K562 (cell line): ENCODE results near the gene TINCR. TPM values are rescaled to one million over a fixed set of nuclear protein-coding genes. Genes with fewer than 3 reads are reported as not detected.

Source experiments
- ELK1 ChIP-seq: sonication (generic); formaldehyde crosslinking; IDR thresholded peaks from 2 replicates; pipeline ENCODE4 v1.8.1; 2022; ENCODE audit warnings: missing genetic modification reagents
- FOXM1 ChIP-seq, 2 experiments: fragments of 450-650 bp in 1 of 2; sonication (generic) in 1 of 2; formaldehyde crosslinking in 1 of 2; IDR thresholded peaks; 2 replicates each; pipeline versions ENCODE4 v1.6.1 to v1.9.0; 2017 to 2022; ENCODE audit warnings: low read depth in 2 of 2, mild to moderate bottlenecking in 2 of 2, missing genetic modification reagents in 1 of 2, moderate library complexity in 1 of 2
- NR1H2 ChIP-seq: sonication (generic); formaldehyde crosslinking; IDR thresholded peaks from 2 replicates; pipeline ENCODE4 v1.4.0; 2020; ENCODE audit warnings: mild to moderate bottlenecking, missing genetic modification reagents
- PKNOX1 ChIP-seq: fragments of 450-650 bp; IDR thresholded peaks from 2 replicates; pipeline ENCODE4 v1.6.1; 2016
- ZBTB1 ChIP-seq: sonication (generic); formaldehyde crosslinking; IDR thresholded peaks from 2 replicates; pipeline ENCODE4 v1.8.1; 2023; ENCODE audit warnings: missing genetic modification reagents, low read depth, mild to moderate bottlenecking, borderline replicate concordance
- ZNF184 ChIP-seq: sonication (generic); formaldehyde crosslinking; IDR thresholded peaks from 2 replicates; pipeline ENCODE4 v1.5.0; 2020; ENCODE audit warnings: missing genetic modification reagents
- polyA plus RNA-seq, 8 experiments: library from polyadenylated mRNA; depleted of rRNA in 4 of 8; stranded (reverse) in 5 of 8; unstranded in 3 of 8; fragments of >200 nt; fragmentation: Nextera tagmentation in 2 of 8; fragmentation: Illumina TruSeq in 1 of 8; extraction: Ambion mirVana in 2 of 8; extraction: Trizol in 1 of 8; gene quantifications; 2 replicates each; pipeline versions ENCODE4 v1.2.1 to v1.2.3, GENCODE V29; 2011 to 2014; ENCODE audit warnings: inconsistent platforms in 1 of 8, missing spikeins in 1 of 8
- total RNA-seq, 7 experiments: library from RNA; depleted of rRNA in 6 of 7; stranded (reverse); fragments of >200 nt in 6 of 7; fragmentation: Illumina TruSeq in 2 of 7; extraction: Trizol in 2 of 7; gene quantifications; 2 replicates each; pipeline versions ENCODE4 v1.2.1 to v1.2.3, GENCODE V29; 2011 to 2021; ENCODE audit warnings: low replicate concordance in 1 of 7
- TF ChIP-seq, protein P1 (sequence below): fragments of 200-600 bp; sonication (generic); IDR thresholded peaks from one replicate; pipeline ENCODE4 v1.6.1; 2012; ENCODE audit warnings: mild to moderate bottlenecking, low read depth, low read length, inconsistent platforms
- TF ChIP-seq, protein P2 (sequence below): sonication (generic); formaldehyde crosslinking; IDR thresholded peaks from 2 replicates; pipeline ENCODE4 v1.8.0; 2023; ENCODE audit warnings: mild to moderate bottlenecking, missing genetic modification reagents

The TINCR gene
- total and polyA plus RNA-seq, 9 of the 15 experiments (the other 6 are each of a cell fraction or from before 2014, with no cell fraction given) = 0.03 to 0.24 (median 0.09) TPM; not detected in 1

DNA sequence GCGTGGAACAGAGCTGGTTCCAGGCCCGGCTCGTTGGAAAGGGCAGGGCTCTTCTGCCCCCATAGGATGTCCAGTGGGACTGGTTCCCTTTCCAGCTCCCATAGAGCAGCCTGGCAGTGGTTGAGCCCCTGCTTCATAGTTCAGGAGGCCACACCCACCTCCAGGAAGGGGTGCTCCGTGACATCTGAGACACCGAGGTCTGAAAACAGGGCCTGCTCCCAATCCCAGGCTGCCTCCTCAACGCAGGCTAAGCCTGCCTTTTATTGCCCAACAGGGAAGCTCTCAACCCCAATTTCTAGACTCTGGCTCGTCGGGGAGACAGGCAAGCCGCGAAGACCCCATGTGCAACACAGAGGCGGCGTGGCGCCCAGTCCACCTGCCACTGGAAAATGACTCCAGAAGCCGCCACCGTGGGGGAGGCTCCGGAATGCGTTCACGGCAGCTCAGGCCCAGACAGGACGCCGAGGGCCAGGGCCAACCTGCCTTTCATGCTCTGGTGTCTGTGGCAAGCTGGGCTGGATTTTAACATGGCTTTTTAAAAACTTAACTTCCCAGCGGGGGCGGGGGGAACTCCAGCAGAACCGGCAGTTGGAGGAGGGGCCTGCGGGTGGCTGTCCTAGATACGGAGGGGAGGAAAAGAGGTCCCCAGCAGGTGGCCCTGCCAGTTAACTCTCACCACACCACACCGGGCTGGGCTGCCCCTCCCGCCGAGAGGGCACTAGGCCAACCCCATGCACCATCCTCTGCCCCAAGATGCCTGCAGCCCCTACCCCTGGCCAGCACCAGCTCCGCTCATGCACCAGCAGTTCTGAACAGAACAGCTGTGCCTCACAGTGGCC is 17.9 kb upstream of the TINCR start (continued):
- TF ChIP-seq, protein P1, sequence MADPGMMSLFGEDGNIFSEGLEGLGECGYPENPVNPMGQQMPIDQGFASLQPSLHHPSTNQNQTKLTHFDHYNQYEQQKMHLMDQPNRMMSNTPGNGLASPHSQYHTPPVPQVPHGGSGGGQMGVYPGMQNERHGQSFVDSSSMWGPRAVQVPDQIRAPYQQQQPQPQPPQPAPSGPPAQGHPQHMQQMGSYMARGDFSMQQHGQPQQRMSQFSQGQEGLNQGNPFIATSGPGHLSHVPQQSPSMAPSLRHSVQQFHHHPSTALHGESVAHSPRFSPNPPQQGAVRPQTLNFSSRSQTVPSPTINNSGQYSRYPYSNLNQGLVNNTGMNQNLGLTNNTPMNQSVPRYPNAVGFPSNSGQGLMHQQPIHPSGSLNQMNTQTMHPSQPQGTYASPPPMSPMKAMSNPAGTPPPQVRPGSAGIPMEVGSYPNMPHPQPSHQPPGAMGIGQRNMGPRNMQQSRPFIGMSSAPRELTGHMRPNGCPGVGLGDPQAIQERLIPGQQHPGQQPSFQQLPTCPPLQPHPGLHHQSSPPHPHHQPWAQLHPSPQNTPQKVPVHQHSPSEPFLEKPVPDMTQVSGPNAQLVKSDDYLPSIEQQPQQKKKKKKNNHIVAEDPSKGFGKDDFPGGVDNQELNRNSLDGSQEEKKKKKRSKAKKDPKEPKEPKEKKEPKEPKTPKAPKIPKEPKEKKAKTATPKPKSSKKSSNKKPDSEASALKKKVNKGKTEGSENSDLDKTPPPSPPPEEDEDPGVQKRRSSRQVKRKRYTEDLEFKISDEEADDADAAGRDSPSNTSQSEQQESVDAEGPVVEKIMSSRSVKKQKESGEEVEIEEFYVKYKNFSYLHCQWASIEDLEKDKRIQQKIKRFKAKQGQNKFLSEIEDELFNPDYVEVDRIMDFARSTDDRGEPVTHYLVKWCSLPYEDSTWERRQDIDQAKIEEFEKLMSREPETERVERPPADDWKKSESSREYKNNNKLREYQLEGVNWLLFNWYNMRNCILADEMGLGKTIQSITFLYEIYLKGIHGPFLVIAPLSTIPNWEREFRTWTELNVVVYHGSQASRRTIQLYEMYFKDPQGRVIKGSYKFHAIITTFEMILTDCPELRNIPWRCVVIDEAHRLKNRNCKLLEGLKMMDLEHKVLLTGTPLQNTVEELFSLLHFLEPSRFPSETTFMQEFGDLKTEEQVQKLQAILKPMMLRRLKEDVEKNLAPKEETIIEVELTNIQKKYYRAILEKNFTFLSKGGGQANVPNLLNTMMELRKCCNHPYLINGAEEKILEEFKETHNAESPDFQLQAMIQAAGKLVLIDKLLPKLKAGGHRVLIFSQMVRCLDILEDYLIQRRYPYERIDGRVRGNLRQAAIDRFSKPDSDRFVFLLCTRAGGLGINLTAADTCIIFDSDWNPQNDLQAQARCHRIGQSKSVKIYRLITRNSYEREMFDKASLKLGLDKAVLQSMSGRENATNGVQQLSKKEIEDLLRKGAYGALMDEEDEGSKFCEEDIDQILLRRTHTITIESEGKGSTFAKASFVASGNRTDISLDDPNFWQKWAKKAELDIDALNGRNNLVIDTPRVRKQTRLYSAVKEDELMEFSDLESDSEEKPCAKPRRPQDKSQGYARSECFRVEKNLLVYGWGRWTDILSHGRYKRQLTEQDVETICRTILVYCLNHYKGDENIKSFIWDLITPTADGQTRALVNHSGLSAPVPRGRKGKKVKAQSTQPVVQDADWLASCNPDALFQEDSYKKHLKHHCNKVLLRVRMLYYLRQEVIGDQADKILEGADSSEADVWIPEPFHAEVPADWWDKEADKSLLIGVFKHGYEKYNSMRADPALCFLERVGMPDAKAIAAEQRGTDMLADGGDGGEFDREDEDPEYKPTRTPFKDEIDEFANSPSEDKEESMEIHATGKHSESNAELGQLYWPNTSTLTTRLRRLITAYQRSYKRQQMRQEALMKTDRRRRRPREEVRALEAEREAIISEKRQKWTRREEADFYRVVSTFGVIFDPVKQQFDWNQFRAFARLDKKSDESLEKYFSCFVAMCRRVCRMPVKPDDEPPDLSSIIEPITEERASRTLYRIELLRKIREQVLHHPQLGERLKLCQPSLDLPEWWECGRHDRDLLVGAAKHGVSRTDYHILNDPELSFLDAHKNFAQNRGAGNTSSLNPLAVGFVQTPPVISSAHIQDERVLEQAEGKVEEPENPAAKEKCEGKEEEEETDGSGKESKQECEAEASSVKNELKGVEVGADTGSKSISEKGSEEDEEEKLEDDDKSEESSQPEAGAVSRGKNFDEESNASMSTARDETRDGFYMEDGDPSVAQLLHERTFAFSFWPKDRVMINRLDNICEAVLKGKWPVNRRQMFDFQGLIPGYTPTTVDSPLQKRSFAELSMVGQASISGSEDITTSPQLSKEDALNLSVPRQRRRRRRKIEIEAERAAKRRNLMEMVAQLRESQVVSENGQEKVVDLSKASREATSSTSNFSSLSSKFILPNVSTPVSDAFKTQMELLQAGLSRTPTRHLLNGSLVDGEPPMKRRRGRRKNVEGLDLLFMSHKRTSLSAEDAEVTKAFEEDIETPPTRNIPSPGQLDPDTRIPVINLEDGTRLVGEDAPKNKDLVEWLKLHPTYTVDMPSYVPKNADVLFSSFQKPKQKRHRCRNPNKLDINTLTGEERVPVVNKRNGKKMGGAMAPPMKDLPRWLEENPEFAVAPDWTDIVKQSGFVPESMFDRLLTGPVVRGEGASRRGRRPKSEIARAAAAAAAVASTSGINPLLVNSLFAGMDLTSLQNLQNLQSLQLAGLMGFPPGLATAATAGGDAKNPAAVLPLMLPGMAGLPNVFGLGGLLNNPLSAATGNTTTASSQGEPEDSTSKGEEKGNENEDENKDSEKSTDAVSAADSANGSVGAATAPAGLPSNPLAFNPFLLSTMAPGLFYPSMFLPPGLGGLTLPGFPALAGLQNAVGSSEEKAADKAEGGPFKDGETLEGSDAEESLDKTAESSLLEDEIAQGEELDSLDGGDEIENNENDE = no peak
- TF ChIP-seq FOXM1 (IDR thresholded peaks at IDR 0.05; ENCODE audit: low read depth) (0 out of 2 replicates have a peak, but pooled peaks have one; percentile 16), FOXM1 (CRISPR knock-in tag; IDR thresholded peaks at IDR 0.05; ENCODE audit: low read depth) (no peak), PKNOX1 (peak; percentile 30; the same call in 1 of the 2 replicates), ZNF184 (CRISPR knock-in tag) (no peak), ZBTB1 (no peak), NR1H2 (CRISPR knock-in tag) (no peak), ELK1 (CRISPR knock-in tag) (no peak)
- TF ChIP-seq, protein P2, sequence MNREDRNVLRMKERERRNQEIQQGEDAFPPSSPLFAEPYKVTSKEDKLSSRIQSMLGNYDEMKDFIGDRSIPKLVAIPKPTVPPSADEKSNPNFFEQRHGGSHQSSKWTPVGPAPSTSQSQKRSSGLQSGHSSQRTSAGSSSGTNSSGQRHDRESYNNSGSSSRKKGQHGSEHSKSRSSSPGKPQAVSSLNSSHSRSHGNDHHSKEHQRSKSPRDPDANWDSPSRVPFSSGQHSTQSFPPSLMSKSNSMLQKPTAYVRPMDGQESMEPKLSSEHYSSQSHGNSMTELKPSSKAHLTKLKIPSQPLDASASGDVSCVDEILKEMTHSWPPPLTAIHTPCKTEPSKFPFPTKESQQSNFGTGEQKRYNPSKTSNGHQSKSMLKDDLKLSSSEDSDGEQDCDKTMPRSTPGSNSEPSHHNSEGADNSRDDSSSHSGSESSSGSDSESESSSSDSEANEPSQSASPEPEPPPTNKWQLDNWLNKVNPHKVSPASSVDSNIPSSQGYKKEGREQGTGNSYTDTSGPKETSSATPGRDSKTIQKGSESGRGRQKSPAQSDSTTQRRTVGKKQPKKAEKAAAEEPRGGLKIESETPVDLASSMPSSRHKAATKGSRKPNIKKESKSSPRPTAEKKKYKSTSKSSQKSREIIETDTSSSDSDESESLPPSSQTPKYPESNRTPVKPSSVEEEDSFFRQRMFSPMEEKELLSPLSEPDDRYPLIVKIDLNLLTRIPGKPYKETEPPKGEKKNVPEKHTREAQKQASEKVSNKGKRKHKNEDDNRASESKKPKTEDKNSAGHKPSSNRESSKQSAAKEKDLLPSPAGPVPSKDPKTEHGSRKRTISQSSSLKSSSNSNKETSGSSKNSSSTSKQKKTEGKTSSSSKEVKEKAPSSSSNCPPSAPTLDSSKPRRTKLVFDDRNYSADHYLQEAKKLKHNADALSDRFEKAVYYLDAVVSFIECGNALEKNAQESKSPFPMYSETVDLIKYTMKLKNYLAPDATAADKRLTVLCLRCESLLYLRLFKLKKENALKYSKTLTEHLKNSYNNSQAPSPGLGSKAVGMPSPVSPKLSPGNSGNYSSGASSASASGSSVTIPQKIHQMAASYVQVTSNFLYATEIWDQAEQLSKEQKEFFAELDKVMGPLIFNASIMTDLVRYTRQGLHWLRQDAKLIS = no peak
